Measurements from ENCODE around the gene KLHL42. TPM values are rescaled to one million over a fixed set of nuclear protein-coding genes. Genes with fewer than 3 reads are reported as not detected.

The KLHL42 gene
- total RNA-seq, 2 donors from 2014 or later: 94.6 to 111 TPM

DNA sequence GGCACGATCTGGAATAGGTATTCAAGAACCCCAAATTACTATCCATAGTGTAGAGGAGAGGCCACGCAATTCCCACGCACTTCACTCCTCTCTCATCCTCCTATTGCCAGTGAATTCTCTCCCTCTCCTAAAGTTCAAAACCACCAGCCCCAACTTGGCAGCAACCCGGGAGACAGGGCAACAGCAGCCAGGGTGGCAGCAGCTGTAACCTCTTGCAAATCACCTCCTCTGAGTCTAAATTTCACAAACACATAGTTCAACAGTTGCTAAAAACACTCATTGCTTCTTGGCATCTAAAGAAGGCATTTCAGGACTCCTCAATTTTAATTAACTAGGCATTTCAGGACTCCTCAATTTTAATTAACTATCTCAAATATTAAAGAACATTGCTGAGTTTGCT, 37.7 kb downstream of the KLHL42 start:
- Histone ChIP-seq H3K4me1 (ENCODE audit: control insufficient read depth in 1 of 2, low read depth in 2 of 2) (peaks cover 4 to 28% of the 10 kb centered on the region in 2 donors), H3K27ac (no peak overlapping the region), H3K4me3 (no peak overlapping the region), H3K9me3 (no peaks in the 10 kb centered on the region), H3K36me3 (no peaks in the 10 kb centered on the region), H3K27me3 (replicated peaks; ENCODE audit: insufficient read depth) (no peaks in the 10 kb centered on the region)
- ATAC-seq (ENCODE audit: insufficient number of reproducible peaks, low FRiP score, low read depth) (no peak), DNase-seq (ENCODE audit: low spot score) (no peak)
- TF ChIP-seq, protein P1, sequence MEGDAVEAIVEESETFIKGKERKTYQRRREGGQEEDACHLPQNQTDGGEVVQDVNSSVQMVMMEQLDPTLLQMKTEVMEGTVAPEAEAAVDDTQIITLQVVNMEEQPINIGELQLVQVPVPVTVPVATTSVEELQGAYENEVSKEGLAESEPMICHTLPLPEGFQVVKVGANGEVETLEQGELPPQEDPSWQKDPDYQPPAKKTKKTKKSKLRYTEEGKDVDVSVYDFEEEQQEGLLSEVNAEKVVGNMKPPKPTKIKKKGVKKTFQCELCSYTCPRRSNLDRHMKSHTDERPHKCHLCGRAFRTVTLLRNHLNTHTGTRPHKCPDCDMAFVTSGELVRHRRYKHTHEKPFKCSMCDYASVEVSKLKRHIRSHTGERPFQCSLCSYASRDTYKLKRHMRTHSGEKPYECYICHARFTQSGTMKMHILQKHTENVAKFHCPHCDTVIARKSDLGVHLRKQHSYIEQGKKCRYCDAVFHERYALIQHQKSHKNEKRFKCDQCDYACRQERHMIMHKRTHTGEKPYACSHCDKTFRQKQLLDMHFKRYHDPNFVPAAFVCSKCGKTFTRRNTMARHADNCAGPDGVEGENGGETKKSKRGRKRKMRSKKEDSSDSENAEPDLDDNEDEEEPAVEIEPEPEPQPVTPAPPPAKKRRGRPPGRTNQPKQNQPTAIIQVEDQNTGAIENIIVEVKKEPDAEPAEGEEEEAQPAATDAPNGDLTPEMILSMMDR (IDR thresholded peaks at IDR 0.05): no peak

DNA sequence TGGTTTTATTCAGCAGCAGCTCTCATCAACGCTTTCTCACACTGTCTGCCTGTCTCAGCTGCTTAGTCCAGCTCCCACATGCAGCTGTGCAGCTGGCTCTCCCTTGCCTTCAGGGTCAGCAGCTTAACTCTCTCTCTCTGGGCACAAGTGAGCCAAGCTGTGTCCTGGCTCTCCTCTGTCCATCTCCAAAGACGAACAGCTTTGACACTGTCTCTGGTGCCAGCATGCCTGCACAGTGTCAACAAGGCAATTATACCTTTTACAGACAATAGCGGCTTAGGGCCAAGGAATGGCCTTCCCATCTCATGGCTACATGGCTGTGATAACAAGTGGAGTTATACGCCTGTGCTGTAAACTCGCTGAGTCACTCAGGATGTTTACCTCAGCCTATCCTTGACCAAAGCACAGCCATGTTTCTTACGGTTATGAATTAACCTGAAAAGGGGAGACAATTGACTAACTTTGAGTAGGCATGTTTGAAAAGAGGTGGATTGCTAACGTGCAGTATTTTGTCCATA, 38.4 kb downstream of the KLHL42 start:
- DNase-seq (ENCODE audit: low spot score) (no peak), ATAC-seq (ENCODE audit: insufficient number of reproducible peaks, low FRiP score, low read depth) (no peak)
- H3K9me3 ChIP-seq: no peaks in the 10 kb centered on the region
- peak overlapping the region in 1 of 2 donors; percentile 1 for H3K27ac ChIP-seq
- no peaks in the 10 kb centered on the region for H3K27me3 ChIP-seq (replicated peaks; ENCODE audit: insufficient read depth)
- H3K36me3 ChIP-seq: no peaks in the 10 kb centered on the region
- TF ChIP-seq, protein P1 (IDR thresholded peaks at IDR 0.05): no peak
- no peak overlapping the region for H3K4me3 ChIP-seq
- H3K4me1 ChIP-seq (ENCODE audit: control insufficient read depth in 1 of 2, low read depth in 2 of 2): peaks cover 4 to 28% of the 10 kb centered on the region in 2 donors

DNA sequence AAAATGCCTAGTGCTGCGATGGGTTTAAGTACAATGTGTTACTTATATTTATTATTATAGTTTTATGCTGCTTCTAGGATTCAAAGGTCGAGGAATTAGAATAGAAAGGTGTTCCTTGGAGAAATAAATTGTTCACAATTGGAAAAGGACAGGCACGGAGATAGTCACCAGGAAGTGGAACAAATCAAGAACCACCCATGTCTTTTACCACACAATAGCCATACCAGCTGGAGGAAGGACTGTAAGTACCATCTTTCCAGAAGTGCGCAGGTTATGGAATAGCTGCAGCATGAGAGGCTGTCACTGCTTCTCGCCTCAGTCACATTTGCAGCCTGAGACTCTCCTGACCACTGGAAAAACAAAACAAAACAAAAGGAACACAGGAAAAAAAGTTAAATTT, 40.5 kb downstream of the KLHL42 start:
- no peaks in the 10 kb centered on the region for H3K9me3 ChIP-seq

DNA sequence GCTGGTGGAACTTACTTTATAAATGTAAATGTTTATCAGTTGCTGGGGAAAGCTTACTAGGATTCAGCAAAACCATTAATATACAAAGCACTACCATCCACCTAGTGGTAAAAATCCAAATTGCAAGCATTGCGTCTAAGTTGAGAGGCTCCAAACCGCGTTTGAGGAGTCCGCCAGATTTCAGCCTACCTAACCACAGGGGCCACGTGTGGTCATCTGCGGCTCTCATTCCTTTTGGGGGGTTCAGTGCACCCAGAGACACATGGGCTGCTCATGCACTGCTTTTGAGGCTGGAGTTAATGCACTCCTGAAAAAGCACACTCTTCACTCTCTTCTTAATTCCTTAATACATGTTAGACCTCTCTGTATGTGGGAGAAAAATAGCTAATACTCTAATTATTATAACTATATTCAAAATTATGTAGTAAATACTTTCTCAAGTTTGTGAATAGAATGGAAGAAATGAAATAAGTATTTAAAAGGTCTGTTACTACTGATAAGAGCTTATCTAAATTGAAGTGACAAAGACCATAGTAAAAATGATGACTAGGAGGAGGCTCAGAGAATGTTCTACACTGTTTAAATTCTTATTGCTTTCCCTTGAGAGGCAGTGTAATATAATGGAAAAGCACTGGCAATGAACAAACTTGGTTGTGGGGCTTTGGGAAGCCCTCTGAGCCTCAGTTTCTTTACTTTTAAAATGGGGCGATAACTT, 41.4 kb downstream of the KLHL42 start:
- Histone ChIP-seq H3K9me3 (no peaks in the 10 kb centered on the region), H3K36me3 (no peaks in the 10 kb centered on the region), H3K4me3 (peak overlapping the region; percentile 64), H3K27me3 (replicated peaks; ENCODE audit: insufficient read depth) (no peaks in the 10 kb centered on the region), H3K27ac (no peak overlapping the region), H3K4me1 (ENCODE audit: control insufficient read depth in 1 of 2, low read depth in 2 of 2) (peaks cover 0 to 11% of the 10 kb centered on the region in 2 donors)
- TF ChIP-seq, protein P1 (IDR thresholded peaks at IDR 0.05): peak; percentile 82
- DNase-seq (ENCODE audit: low spot score): peak; percentile 9
- peak; percentile 51 for ATAC-seq (ENCODE audit: insufficient number of reproducible peaks, low FRiP score, low read depth)

More for the DNA sequence above, 40.5 kb downstream of the KLHL42 start:
- DNase-seq (ENCODE audit: low spot score) (no peak), ATAC-seq (ENCODE audit: insufficient number of reproducible peaks, low FRiP score, low read depth) (no peak)
- H3K27me3 ChIP-seq (replicated peaks; ENCODE audit: insufficient read depth): no peaks in the 10 kb centered on the region
- peaks cover 0 to 15% of the 10 kb centered on the region in 2 donors for H3K4me1 ChIP-seq (ENCODE audit: control insufficient read depth in 1 of 2, low read depth in 2 of 2)
- H3K36me3 ChIP-seq: no peaks in the 10 kb centered on the region
- H3K4me3 ChIP-seq: no peak overlapping the region
- TF ChIP-seq, protein P1 (IDR thresholded peaks at IDR 0.05): no peak
- H3K27ac ChIP-seq: no peak overlapping the region

DNA sequence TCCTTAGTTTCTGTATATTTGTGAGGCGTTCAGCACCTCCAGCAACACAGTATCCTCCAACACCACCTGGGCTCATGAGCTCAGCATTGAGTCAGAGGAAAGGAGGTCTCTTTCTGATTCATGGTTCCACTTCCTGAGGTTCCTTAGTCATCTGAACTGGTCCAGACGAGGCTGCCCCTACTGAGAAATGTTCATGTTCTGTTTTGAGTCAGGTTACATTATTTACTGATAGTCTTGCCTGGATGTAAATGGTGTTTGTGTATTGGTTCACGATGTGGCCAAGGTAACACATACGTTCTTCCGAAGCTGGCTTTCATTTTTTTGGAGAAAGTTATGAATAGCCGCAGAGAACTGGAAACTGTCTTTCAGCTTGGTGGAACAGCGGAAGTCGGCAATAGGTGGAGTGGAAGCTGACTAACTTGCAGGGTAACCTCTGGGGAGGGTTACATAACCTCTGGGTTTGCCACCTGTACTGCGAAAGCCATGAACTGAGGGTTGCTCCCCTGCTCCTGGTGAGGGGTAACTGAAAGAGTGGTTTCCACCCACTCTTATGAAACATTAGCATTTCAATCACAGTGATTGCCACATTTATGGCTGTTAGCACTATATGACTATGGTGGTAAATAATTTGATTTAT, 42.2 kb downstream of the KLHL42 start:
- ATAC-seq (ENCODE audit: insufficient number of reproducible peaks, low FRiP score, low read depth): no peak
- Histone ChIP-seq H3K9me3 (no peaks in the 10 kb centered on the region), H3K4me1 (ENCODE audit: control insufficient read depth in 1 of 2, low read depth in 2 of 2) (peaks cover 0 to 11% of the 10 kb centered on the region in 2 donors), H3K27ac (no peak overlapping the region), H3K27me3 (replicated peaks; ENCODE audit: insufficient read depth) (no peaks in the 10 kb centered on the region), H3K36me3 (no peaks in the 10 kb centered on the region), H3K4me3 (no peak overlapping the region)
- DNase-seq (ENCODE audit: low spot score): no peak
- TF ChIP-seq, protein P1 (IDR thresholded peaks at IDR 0.05): no peak

Measured in thoracic aorta (tissue), 2 donors.